Keratinocyte (primary cell): Measurements from ENCODE around the gene SSX2IP.

Experiments used
- EZH2 ChIP-seq: IDR thresholded peaks from one replicate; pipeline ENCODE4 v1.6.1; 2012; ENCODE audit warnings: inconsistent platforms, mild to moderate bottlenecking, low read length, moderate library complexity
- TF ChIP-seq, protein P1 (sequence below), 3 experiments: IDR thresholded peaks in 1 of 3; conservative IDR thresholded peaks in 1 of 3; optimal IDR thresholded peaks in 1 of 3; 2 replicates in 2 of 3; 3 replicates in 1 of 3; pipeline versions ENCODE3 to v1.5.1; 2011; ENCODE audit warnings: low read length in 3 of 3, mild to moderate bottlenecking in 3 of 3, moderate library complexity in 2 of 3, control low read depth in 1 of 3, inconsistent platforms in 1 of 3; ENCODE audit not compliant: insufficient read depth in 2 of 3; ENCODE audit errors: extremely low read depth in 1 of 3

DNA sequence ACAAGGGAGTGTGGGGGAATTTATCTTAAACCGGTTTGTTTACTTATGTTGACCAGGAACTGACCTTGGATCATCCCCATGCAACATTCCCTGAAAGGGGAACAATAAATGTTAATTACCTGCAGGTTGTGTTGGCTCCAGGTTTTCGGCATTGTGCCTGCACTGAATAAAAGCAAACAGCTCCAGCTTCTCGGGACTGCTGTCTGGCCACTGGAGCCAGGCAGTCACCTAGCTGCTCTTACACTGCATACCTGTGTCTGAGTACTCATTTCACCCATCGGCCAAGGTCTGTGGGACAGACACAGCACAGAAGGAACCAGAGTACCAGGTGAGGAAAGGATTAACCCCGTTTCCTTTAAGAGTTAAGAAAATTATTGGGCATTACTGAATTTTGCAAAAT, 83.3 kb downstream of the SSX2IP start:
- no peak for TF ChIP-seq EZH2
- TF ChIP-seq, protein P1, sequence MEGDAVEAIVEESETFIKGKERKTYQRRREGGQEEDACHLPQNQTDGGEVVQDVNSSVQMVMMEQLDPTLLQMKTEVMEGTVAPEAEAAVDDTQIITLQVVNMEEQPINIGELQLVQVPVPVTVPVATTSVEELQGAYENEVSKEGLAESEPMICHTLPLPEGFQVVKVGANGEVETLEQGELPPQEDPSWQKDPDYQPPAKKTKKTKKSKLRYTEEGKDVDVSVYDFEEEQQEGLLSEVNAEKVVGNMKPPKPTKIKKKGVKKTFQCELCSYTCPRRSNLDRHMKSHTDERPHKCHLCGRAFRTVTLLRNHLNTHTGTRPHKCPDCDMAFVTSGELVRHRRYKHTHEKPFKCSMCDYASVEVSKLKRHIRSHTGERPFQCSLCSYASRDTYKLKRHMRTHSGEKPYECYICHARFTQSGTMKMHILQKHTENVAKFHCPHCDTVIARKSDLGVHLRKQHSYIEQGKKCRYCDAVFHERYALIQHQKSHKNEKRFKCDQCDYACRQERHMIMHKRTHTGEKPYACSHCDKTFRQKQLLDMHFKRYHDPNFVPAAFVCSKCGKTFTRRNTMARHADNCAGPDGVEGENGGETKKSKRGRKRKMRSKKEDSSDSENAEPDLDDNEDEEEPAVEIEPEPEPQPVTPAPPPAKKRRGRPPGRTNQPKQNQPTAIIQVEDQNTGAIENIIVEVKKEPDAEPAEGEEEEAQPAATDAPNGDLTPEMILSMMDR (optimal IDR thresholded peaks at IDR 0.05 in 1 of 3, IDR thresholded peaks at IDR 0.05 in 1 of 3, conservative IDR thresholded peaks at IDR 0.05 in 1 of 3; ENCODE audit: extremely low read depth in 1 of 3, insufficient read depth in 2 of 3, low read length in 3 of 3), result no peak
